ENCODE measurements around the gene VPS35L.
"Not testable (repeated sequence)": the region's sequence is repeated elsewhere in the genome, so short reads cannot be mapped to it uniquely, and the experiment has no call there.

VPS35L gene

DNA sequence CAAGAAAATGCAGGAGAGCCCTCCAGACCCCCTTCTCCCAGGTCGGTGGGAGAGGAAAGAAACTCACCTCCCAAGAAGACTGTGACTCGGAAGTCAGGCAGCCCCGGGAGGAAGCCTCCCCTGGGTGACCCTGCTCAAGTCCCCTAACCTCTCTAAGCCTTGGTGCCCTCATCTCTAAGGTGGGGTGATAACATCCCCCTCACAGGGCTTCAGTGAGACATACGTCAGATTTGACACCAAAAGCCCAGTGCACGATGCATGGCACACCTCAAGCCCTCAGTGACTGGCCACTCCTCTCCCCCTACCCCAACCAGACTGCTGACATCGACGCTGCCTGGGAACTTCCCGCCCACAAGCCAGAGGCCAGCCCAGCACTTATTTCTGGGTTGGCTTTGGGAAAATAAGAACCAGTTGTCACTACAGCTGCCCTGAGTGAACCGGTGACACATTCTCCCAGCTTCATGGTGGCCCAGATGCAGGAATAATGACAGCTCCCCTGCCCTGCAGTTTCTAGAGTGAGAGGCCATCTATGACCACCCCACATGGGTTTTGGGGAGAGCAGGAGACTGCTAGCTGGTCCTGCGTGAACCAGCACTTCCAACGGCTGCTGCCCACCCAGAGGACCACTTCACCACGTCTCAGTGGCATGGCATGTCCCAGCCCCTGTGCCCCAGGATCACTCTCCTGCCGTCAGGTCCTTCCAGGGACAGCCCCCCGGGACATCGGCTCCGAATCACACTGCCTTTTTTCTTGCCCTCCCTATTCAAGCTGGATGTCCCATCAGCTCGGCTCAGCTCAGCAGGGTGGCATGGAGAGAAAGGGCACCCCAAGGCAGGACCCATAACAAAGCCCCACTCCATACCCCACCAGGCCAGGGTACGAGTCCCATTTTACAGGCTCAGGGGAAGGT lies 153.0 kb downstream of the VPS35L start:
- in situ Hi-C loops (cut with HindIII; ENCODE audit: low sequenced_read_pairs): no loop called here

GRCh38 chr16:19709381-19710136 lies 154.1 kb downstream of the VPS35L start:
- in situ Hi-C loops (cut with HindIII; ENCODE audit: low sequenced_read_pairs): no loop called here

GRCh38 chr16:19710191-19710908 lies 154.8 kb downstream of the VPS35L start:
- in situ Hi-C loops (cut with HindIII; ENCODE audit: low sequenced_read_pairs): no loop called here

- in situ Hi-C loops (cut with HindIII; ENCODE audit: low sequenced_read_pairs): no loop called here
Observed at GRCh38 chr16:19710991-19711545, 155.6 kb downstream of the VPS35L start.

GRCh38 chr16:19711643-19712042 lies 156.1 kb downstream of the VPS35L start:
- in situ Hi-C loops (cut with HindIII; ENCODE audit: low sequenced_read_pairs): no loop called here

- in situ Hi-C loops (cut with HindIII; ENCODE audit: low sequenced_read_pairs): no loop called here
Observed at GRCh38 chr16:19712418-19713058, 157.0 kb downstream of the VPS35L start.

- in situ Hi-C loops (cut with HindIII; ENCODE audit: low sequenced_read_pairs): no loop called here
Observed at GRCh38 chr16:19713697-19714096, 158.2 kb downstream of the VPS35L start.

DNA sequence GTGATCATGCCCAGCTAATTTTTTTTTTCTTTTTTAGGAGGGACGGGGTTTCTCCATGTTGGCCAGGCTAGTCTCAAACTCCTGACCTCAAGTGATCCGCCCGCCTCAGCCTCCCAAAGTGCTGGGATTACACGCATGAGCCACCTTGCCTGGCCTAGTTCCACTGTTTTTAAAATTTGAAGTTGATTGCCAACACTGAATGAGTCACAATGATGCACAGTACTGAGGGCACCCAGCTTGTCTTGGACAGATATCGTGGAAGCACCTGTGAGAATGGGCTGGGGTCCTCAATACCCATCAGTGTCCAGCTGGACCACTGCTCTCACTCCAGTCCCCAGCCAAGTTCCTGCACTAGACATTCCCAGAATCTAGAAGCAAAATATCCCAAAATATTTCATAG lies 160.1 kb downstream of the VPS35L start:
- in situ Hi-C loops (cut with HindIII; ENCODE audit: low sequenced_read_pairs): no loop called here

- in situ Hi-C loops (cut with HindIII; ENCODE audit: low sequenced_read_pairs): no loop called here
Observed at GRCh38 chr16:19716183-19716582, 160.7 kb downstream of the VPS35L start.

GRCh38 chr16:19716728-19717127 lies 161.2 kb downstream of the VPS35L start:
- in situ Hi-C loops (cut with HindIII; ENCODE audit: low sequenced_read_pairs): not testable (repeated sequence)

DNA sequence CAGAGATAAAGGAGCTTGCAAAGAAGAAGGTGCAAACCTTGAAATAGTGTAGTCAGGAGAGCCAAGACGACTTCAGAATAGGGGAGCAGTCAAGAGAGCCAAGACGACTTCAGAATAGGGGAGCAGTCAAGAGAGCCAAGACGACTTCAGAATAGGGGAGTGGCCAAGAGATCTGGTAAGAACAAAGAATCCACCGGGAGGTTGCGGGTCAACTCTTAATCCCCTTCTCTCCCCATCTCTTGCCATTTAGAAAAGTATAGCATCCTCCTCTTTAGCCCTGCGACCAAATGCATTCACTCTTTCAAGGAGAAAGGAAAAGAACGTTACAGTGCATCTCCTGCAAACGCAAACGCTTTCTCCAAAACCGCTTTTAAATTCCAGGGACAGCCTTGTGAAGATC lies 161.8 kb downstream of the VPS35L start:
- in situ Hi-C loops (cut with HindIII; ENCODE audit: low sequenced_read_pairs): no loop called here

GRCh38 chr16:19717741-19718623 lies 162.5 kb downstream of the VPS35L start, which contains the start of the genes IQCK and KNOP1:
Gene IQCK, plus strand, starts transcription at chr16:19718271. Its CDS starts 36 bp downstream, at chr16:19718307.
Gene KNOP1, minus strand, starts transcription at chr16:19718227. Its CDS starts 3,192 bp downstream, at chr16:19715035.
- in situ Hi-C loops (cut with HindIII; ENCODE audit: low sequenced_read_pairs): no loop called here

GRCh38 chr16:19718624-19718965 lies 163.1 kb downstream of the VPS35L start:
- in situ Hi-C loops (cut with HindIII; ENCODE audit: low sequenced_read_pairs): no loop called here

DNA sequence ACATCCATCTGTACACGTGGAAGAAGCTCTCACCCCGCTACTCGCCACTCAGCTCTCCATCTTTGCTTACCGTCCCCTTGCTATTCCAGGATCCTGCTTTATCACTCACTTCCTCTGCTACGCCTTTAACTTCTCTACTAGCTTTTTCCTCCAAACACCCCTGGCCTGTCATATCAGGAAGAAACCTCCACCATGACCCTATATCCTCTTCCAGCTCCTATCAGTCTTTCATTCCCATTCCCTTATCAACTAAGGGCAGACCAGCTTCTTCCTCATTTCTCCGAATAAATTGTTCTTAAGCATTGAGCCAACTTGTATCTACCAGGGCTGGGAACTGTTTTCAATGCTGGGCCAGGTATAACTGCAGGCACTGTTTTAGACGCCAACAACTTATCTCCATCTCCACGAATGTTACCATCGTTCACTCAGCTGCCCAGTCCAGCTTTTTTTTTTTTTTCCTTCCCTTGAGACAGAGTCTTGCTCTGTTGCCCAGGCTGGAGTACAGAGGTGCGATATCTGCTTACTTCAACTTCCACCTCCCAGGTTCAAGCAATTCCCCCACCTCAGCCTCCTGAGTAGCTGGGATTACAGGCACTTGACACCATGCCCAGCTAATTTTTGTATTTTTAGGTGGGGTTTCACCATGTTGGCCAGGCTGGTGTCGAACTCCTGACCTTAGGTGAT lies 166.9 kb downstream of the VPS35L start:
- in situ Hi-C loops (cut with HindIII; ENCODE audit: low sequenced_read_pairs): no loop called here

GRCh38 chr16:19722981-19723380 lies 167.5 kb downstream of the VPS35L start:
- in situ Hi-C loops (cut with HindIII; ENCODE audit: low sequenced_read_pairs): no loop called here

GRCh38 chr16:19728636-19728965 lies 173.1 kb downstream of the VPS35L start:
- in situ Hi-C loops (cut with HindIII; ENCODE audit: low sequenced_read_pairs): no loop called here

GRCh38 chr16:19733551-19733950 lies 178.0 kb downstream of the VPS35L start:
- in situ Hi-C loops (cut with HindIII; ENCODE audit: low sequenced_read_pairs): no loop called here

DNA sequence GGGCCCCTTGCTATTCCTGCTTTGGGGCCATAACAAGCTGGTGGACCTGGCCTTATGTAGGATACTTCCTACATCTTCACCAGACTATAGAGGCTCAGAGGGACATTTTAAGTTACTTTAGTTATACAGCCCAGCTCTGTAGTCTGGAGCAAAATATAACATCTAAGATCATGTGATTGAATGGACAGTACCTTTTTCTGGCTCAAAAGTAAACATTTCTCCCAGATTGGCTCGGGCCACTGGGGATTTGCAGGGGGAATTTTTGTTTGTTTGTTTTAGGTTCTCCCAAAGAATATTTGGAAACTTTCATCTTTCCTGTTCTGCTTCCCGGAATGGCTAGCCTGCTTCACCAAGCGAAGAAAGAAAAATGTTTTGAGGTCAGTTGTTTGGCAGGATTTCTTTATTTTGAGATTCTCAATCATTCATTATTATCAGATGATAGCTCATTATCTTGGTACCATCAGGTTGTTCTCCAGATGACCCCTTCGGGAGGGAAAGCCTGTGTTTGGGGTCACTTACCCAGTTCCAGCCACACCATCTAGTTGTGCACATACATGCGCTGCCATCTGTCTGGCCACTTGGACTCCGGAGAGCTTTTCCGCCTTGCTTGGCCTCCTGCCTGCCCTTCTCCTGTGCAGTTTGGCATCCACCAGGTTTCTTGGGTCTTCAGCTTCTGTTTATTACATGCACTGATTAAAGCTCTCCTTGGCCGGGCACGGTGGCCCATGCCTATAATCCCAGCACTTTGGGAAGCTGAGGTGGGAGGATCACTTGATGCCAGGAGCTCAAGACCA lies 179.8 kb downstream of the VPS35L start:
- in situ Hi-C loops (cut with HindIII; ENCODE audit: low sequenced_read_pairs): no loop called here

Measured in DLD1 (cell line).